Activated naive CD8-positive, alpha-beta T cell treated with anti-CD3 and anti-CD28 coated beads for 36 hours (primary cell): Measurements from ENCODE around the gene DPP3. TPM values are rescaled to one million over a fixed set of nuclear protein-coding genes. Genes with fewer than 3 reads are reported as not detected.

ENCODE experiments used
- DNase-seq: peaks from one replicate; pipeline ENCODE4 v3.0.0; 2021
- H3K27ac Mint-ChIP-seq: one replicate; pipeline ENCODE4 v1.8.0; 2022; ENCODE audit warnings: mild to moderate bottlenecking, moderate library complexity, mixed read lengths
- H3K27me3 Mint-ChIP-seq: one replicate; pipeline ENCODE4 v1.8.0; 2022; ENCODE audit warnings: mild to moderate bottlenecking, mixed read lengths
- H3K36me3 Mint-ChIP-seq: one replicate; pipeline ENCODE4 v1.8.0; 2021; ENCODE audit warnings: mild to moderate bottlenecking, mixed read lengths
- H3K4me1 Mint-ChIP-seq: one replicate; pipeline ENCODE4 v1.8.0; 2021; ENCODE audit warnings: mixed read lengths
- H3K4me3 Mint-ChIP-seq: one replicate; pipeline ENCODE4 v1.8.0; 2022; ENCODE audit warnings: mild to moderate bottlenecking, moderate library complexity, mixed read lengths
- H3K9me3 Mint-ChIP-seq: one replicate; pipeline ENCODE4 v1.8.0; 2022; ENCODE audit warnings: mixed read lengths
- total RNA-seq, 2 experiments: library from RNA; stranded (reverse); gene quantifications; one replicate each; pipeline ENCODE4 v1.2.3, GENCODE V29; 2021

The DPP3 gene
- total RNA-seq, 2 experiments from 2014 or later = 70.7 to 75.3 TPM

GRCh38 chr11:66491315-66491935 is 11.2 kb downstream of the DPP3 start:
- H3K4me3 Mint-ChIP-seq = no peak overlapping the region
- no peaks in the 10 kb centered on the region for H3K27me3 Mint-ChIP-seq
- no peaks in the 10 kb centered on the region for H3K4me1 Mint-ChIP-seq
- H3K9me3 Mint-ChIP-seq = no peaks in the 10 kb centered on the region
- peaks cover 7% of the 10 kb centered on the region for H3K36me3 Mint-ChIP-seq
- no peak overlapping the region for H3K27ac Mint-ChIP-seq
- DNase-seq = no peak

- H3K9me3 Mint-ChIP-seq = no peaks in the 10 kb centered on the region
- no peaks in the 10 kb centered on the region for H3K27me3 Mint-ChIP-seq
- H3K27ac Mint-ChIP-seq = no peak overlapping the region
- peaks cover 13% of the 10 kb centered on the region for H3K36me3 Mint-ChIP-seq
- DNase-seq = no peak
- no peak overlapping the region for H3K4me3 Mint-ChIP-seq
- no peaks in the 10 kb centered on the region for H3K4me1 Mint-ChIP-seq
Observed at GRCh38 chr11:66492161-66492865, 12.1 kb downstream of the DPP3 start.

- DNase-seq = no peak
- H3K4me3 Mint-ChIP-seq = no peak overlapping the region
- no peaks in the 10 kb centered on the region for H3K4me1 Mint-ChIP-seq
- no peaks in the 10 kb centered on the region for H3K9me3 Mint-ChIP-seq
- peaks cover 13% of the 10 kb centered on the region for H3K36me3 Mint-ChIP-seq
- no peak overlapping the region for H3K27ac Mint-ChIP-seq
- H3K27me3 Mint-ChIP-seq = no peaks in the 10 kb centered on the region
Observed at GRCh38 chr11:66493130-66493529, 12.9 kb downstream of the DPP3 start.

- no peaks in the 10 kb centered on the region for H3K9me3 Mint-ChIP-seq
- no peaks in the 10 kb centered on the region for H3K4me1 Mint-ChIP-seq
- no peak overlapping the region for H3K27ac Mint-ChIP-seq
- H3K27me3 Mint-ChIP-seq = no peaks in the 10 kb centered on the region
- no peak overlapping the region for H3K4me3 Mint-ChIP-seq
- peaks cover 14% of the 10 kb centered on the region for H3K36me3 Mint-ChIP-seq
- DNase-seq = no peak
Observed at GRCh38 chr11:66494458-66494857, 14.2 kb downstream of the DPP3 start.

- H3K36me3 Mint-ChIP-seq = peaks cover 14% of the 10 kb centered on the region
- no peak for DNase-seq
- H3K4me1 Mint-ChIP-seq = no peaks in the 10 kb centered on the region
- no peaks in the 10 kb centered on the region for H3K9me3 Mint-ChIP-seq
- H3K27me3 Mint-ChIP-seq = no peaks in the 10 kb centered on the region
- no peak overlapping the region for H3K27ac Mint-ChIP-seq
- no peak overlapping the region for H3K4me3 Mint-ChIP-seq
Observed at GRCh38 chr11:66494935-66495334, 14.7 kb downstream of the DPP3 start.

GRCh38 chr11:66495401-66495854 is 15.2 kb downstream of the DPP3 start:
- H3K27me3 Mint-ChIP-seq = no peaks in the 10 kb centered on the region
- H3K4me1 Mint-ChIP-seq = no peaks in the 10 kb centered on the region
- no peak overlapping the region for H3K4me3 Mint-ChIP-seq
- H3K9me3 Mint-ChIP-seq = no peaks in the 10 kb centered on the region
- H3K27ac Mint-ChIP-seq = no peak overlapping the region
- H3K36me3 Mint-ChIP-seq = peaks cover 14% of the 10 kb centered on the region
- DNase-seq = no peak

GRCh38 chr11:66497206-66497605 is 17.0 kb downstream of the DPP3 start:
- Mint-ChIP-seq H3K4me1 (no peaks in the 10 kb centered on the region), H3K36me3 (peaks cover 19% of the 10 kb centered on the region), H3K27me3 (no peaks in the 10 kb centered on the region), H3K27ac (no peak overlapping the region), H3K9me3 (no peaks in the 10 kb centered on the region), H3K4me3 (no peak overlapping the region)
- no peak for DNase-seq

GRCh38 chr11:66498506-66498905 is 18.3 kb downstream of the DPP3 start:
- H3K27me3 Mint-ChIP-seq = no peaks in the 10 kb centered on the region
- no peak for DNase-seq
- no peaks in the 10 kb centered on the region for H3K9me3 Mint-ChIP-seq
- H3K4me1 Mint-ChIP-seq = no peaks in the 10 kb centered on the region
- H3K36me3 Mint-ChIP-seq = peaks cover 16% of the 10 kb centered on the region
- no peak overlapping the region for H3K4me3 Mint-ChIP-seq
- H3K27ac Mint-ChIP-seq = no peak overlapping the region

- Mint-ChIP-seq H3K9me3 (no peaks in the 10 kb centered on the region), H3K36me3 (peaks cover 7% of the 10 kb centered on the region), H3K4me1 (no peaks in the 10 kb centered on the region), H3K27me3 (no peaks in the 10 kb centered on the region), H3K27ac (no peak overlapping the region), H3K4me3 (no peak overlapping the region)
- no peak for DNase-seq
Observed at GRCh38 chr11:66505276-66505816, 25.1 kb downstream of the DPP3 start.

- no peak overlapping the region for H3K27ac Mint-ChIP-seq
- DNase-seq = no peak
- H3K9me3 Mint-ChIP-seq = no peaks in the 10 kb centered on the region
Observed at GRCh38 chr11:66509131-66509561, 28.9 kb downstream of the DPP3 start.

GRCh38 chr11:66510271-66510989 is 30.2 kb downstream of the DPP3 start, which contains the start of gene BBS1:
Gene BBS1, plus strand, starts transcription at chr11:66510635. Its CDS starts 25 bp downstream, at chr11:66510660.
- Mint-ChIP-seq H3K4me1 (peaks cover 9% of the 10 kb centered on the region), H3K36me3 (peaks cover 4% of the 10 kb centered on the region), H3K27ac (peak within 1 kb of the TSS; percentile 25), H3K27me3 (no peaks in the 10 kb centered on the region), H3K9me3 (no peaks in the 10 kb centered on the region), H3K4me3 (peak within 1 kb of the TSS; percentile 88)
- DNase-seq = peak; percentile 82

More at GRCh38 chr11:66509131-66509561, 28.9 kb downstream of the DPP3 start:
- Mint-ChIP-seq H3K4me3 (no peak overlapping the region), H3K36me3 (peaks cover 4% of the 10 kb centered on the region), H3K27me3 (no peaks in the 10 kb centered on the region), H3K4me1 (peaks cover 9% of the 10 kb centered on the region)

- DNase-seq = no peak
- Mint-ChIP-seq H3K27ac (peak overlapping the region; percentile 25), H3K9me3 (no peaks in the 10 kb centered on the region), H3K4me3 (peak overlapping the region; percentile 88), H3K36me3 (peaks cover 4% of the 10 kb centered on the region), H3K4me1 (peaks cover 9% of the 10 kb centered on the region), H3K27me3 (no peaks in the 10 kb centered on the region)
Observed at GRCh38 chr11:66510990-66511339, 30.7 kb downstream of the DPP3 start.

GRCh38 chr11:66523611-66524010 is 43.4 kb downstream of the DPP3 start:
- H3K36me3 Mint-ChIP-seq = peaks cover 16% of the 10 kb centered on the region
- no peaks in the 10 kb centered on the region for H3K9me3 Mint-ChIP-seq
- H3K4me3 Mint-ChIP-seq = no peak overlapping the region
- no peaks in the 10 kb centered on the region for H3K27me3 Mint-ChIP-seq
- no peaks in the 10 kb centered on the region for H3K4me1 Mint-ChIP-seq
- no peak for DNase-seq
- no peak overlapping the region for H3K27ac Mint-ChIP-seq

GRCh38 chr11:66524304-66525040 is 44.2 kb downstream of the DPP3 start:
- peaks cover 14% of the 10 kb centered on the region for H3K36me3 Mint-ChIP-seq
- H3K4me1 Mint-ChIP-seq = no peaks in the 10 kb centered on the region
- no peak for DNase-seq
- H3K4me3 Mint-ChIP-seq = no peak overlapping the region
- H3K27ac Mint-ChIP-seq = no peak overlapping the region
- no peaks in the 10 kb centered on the region for H3K27me3 Mint-ChIP-seq
- H3K9me3 Mint-ChIP-seq = no peaks in the 10 kb centered on the region

GRCh38 chr11:66529069-66529468 is 48.8 kb downstream of the DPP3 start:
- Mint-ChIP-seq H3K27ac (no peak overlapping the region), H3K27me3 (no peaks in the 10 kb centered on the region), H3K4me1 (no peaks in the 10 kb centered on the region), H3K4me3 (no peak overlapping the region), H3K36me3 (no peaks in the 10 kb centered on the region), H3K9me3 (no peaks in the 10 kb centered on the region)
- no peak for DNase-seq
